Vagina (tissue), 2 donors: ENCODE data around the gene COMMD7. TPM values are rescaled to one million over a fixed set of nuclear protein-coding genes. Genes with fewer than 3 reads are reported as not detected.
A peak's percentile ranks its signal among the peaks of the same experiment; 100 is the strongest.
"Not testable (repeated sequence)": the region's sequence is repeated elsewhere in the genome, so short reads cannot be mapped to it uniquely, and the experiment has no call there.

ENCODE experiments used
- DNase-seq, 2 donors: peaks; one replicate each; pipeline ENCODE4 v3.0.0-alpha.2; 2017; ENCODE audit errors: extremely low spot score in 2 of 2
- H3K27ac ChIP-seq: fragments of 200-600 bp; sonication (generic); one replicate; pipeline ENCODE4 v1.5.1; 2019
- H3K27me3 ChIP-seq: fragments of 200-600 bp; sonication (generic); one replicate; pipeline ENCODE4 v1.5.1; 2019
- H3K36me3 ChIP-seq, 2 donors: fragments of 200-600 bp; sonication (generic); one replicate each; pipeline ENCODE4 v1.5.1; 2017 to 2019
- H3K4me1 ChIP-seq: fragments of 200-600 bp; sonication (generic); one replicate; pipeline ENCODE4 v1.5.1; 2019
- H3K4me3 ChIP-seq, 2 donors: fragments of 200-600 bp; sonication (generic); 1 replicate in 1 of 2; 2 replicates in 1 of 2; pipeline ENCODE4 v1.5.1; 2016 to 2019
- H3K9me3 ChIP-seq: fragments of 200-600 bp; sonication (generic); one replicate; pipeline ENCODE4 v1.5.1; 2019
- POLR2A ChIP-seq, 2 donors: fragments of 450-650 bp; IDR thresholded peaks; one replicate each; pipeline ENCODE4 v1.6.1; 2017; ENCODE audit warnings: antibody characterized with exemption in 2 of 2, mild to moderate bottlenecking in 2 of 2, moderate library complexity in 2 of 2
- POLR2AphosphoS5 ChIP-seq, 2 donors: sonication (generic); formaldehyde crosslinking; IDR thresholded peaks; one replicate each; pipeline ENCODE4 v1.9.0; 2017; ENCODE audit warnings: antibody characterized with exemption in 2 of 2, mild to moderate bottlenecking in 2 of 2, low read depth in 1 of 2; ENCODE audit not compliant: insufficient read depth in 1 of 2
- intact Hi-C: fragments of 100-400 bp; cut with DNase I; formaldehyde crosslinking; loops from one replicate; pipeline ENCODE4 v1.15.1; 2023
- total RNA-seq: library from RNA; depleted of rRNA; stranded (reverse); fragments of >200 nt; gene quantifications from one replicate; pipeline ENCODE4 v1.2.3, GENCODE V29; 2016
- TF ChIP-seq, protein P1 (sequence below), 3 experiments: fragments of 450-650 bp in 2 of 3; fragments of 200-600 bp in 1 of 3; sonication (generic) in 1 of 3; IDR thresholded peaks; one replicate each; pipeline ENCODE4 v1.5.1; 2017 to 2019; ENCODE audit warnings: antibody characterized with exemption in 3 of 3, mild to moderate bottlenecking in 2 of 3, moderate library complexity in 2 of 3

COMMD7 gene
- total RNA-seq, 1 donor from 2014 or later: 28.7 TPM

DNA sequence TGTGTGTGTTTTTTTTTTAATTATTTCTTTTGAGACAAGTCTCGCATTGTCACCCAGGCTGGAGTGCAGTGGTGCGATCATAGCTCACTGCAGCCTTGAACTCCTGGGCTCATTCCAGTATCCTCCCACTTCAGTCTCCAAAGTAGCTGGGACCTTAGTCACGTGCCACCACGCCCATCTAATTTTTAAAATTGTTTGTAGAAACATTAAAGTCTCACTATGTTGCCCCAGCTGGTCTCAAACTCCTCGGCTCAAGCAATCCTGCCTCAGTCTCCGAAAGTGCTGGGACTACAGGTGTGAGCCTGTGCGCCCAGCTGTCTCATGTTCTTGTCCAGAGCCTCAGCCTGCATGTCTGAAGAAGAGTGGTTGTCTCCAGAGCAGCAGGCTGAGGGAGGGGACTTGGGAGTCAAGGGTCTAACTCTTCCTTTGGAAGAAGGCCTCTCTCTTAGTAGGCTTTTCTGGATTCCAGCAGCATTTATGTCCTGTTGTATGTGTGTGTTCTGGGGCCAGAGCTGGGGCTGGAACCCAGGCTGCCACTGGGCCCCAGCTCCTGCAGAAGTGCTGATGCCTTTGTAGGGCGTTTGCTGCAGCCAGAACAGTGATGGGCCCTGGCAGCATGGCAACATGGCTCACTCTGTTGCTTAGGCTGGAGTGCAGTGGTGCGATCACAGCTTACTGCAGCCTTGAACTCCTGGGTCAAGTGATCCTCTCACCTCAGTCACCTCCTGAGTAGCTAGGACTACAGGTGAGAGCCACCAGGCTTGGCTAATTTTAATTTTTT is 24.3 kb upstream of the COMMD7 start:
- H3K9me3 ChIP-seq: no peaks in the 10 kb centered on the region
- no peaks in the 10 kb centered on the region for H3K36me3 ChIP-seq
- no peaks in the 10 kb centered on the region for H3K27me3 ChIP-seq
- no peak for DNase-seq
- peaks cover 10% of the 10 kb centered on the region for H3K4me1 ChIP-seq
- no peak overlapping the region for H3K4me3 ChIP-seq
- no peak overlapping the region for H3K27ac ChIP-seq
- intact Hi-C loops: no loop called here
- TF ChIP-seq POLR2A (IDR thresholded peaks at IDR 0.05): no peak
- TF ChIP-seq, protein P1, sequence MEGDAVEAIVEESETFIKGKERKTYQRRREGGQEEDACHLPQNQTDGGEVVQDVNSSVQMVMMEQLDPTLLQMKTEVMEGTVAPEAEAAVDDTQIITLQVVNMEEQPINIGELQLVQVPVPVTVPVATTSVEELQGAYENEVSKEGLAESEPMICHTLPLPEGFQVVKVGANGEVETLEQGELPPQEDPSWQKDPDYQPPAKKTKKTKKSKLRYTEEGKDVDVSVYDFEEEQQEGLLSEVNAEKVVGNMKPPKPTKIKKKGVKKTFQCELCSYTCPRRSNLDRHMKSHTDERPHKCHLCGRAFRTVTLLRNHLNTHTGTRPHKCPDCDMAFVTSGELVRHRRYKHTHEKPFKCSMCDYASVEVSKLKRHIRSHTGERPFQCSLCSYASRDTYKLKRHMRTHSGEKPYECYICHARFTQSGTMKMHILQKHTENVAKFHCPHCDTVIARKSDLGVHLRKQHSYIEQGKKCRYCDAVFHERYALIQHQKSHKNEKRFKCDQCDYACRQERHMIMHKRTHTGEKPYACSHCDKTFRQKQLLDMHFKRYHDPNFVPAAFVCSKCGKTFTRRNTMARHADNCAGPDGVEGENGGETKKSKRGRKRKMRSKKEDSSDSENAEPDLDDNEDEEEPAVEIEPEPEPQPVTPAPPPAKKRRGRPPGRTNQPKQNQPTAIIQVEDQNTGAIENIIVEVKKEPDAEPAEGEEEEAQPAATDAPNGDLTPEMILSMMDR (IDR thresholded peaks at IDR 0.05): no peak
- TF ChIP-seq POLR2AphosphoS5 (IDR thresholded peaks at IDR 0.05; ENCODE audit: insufficient read depth in 1 of 2, low read depth in 1 of 2): no peak

DNA sequence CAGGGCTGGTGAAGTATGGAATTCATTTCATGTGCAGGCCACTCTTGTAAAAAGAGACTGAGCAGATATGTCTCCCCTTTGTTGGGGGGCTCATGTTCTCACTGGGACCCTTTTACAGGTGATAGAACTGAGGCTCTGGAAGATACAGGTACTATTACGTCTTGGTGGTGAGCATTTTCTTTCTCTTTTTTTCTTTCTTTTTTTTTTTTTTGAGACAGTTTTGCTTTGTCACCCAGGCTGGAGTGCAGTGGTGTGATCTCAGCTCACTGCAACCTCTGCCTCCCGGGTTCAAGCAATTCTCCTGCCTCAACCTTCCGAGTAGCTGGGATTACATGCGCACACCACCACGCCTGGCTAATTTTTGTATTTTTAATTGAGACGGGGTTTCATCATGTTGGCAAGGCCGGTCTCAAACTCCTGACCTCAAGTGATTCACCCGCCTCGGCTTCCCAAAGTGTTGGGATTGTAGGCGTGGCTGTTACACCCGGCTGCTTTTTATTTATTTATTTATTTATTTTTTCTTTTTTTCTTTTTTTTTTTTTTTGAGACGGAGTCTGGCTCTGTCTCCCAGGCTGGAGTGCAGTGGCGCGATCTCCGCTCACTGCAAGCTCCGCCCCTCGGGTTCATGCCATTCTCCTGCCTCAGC is 22.1 kb upstream of the COMMD7 start:
- H3K27me3 ChIP-seq, intact Hi-C loops, H3K36me3 ChIP-seq, H3K4me3 ChIP-seq, H3K27ac ChIP-seq, DNase-seq, H3K9me3 ChIP-seq: not testable (repeated sequence)
- peaks cover 18% of the 10 kb centered on the region for H3K4me1 ChIP-seq

DNA sequence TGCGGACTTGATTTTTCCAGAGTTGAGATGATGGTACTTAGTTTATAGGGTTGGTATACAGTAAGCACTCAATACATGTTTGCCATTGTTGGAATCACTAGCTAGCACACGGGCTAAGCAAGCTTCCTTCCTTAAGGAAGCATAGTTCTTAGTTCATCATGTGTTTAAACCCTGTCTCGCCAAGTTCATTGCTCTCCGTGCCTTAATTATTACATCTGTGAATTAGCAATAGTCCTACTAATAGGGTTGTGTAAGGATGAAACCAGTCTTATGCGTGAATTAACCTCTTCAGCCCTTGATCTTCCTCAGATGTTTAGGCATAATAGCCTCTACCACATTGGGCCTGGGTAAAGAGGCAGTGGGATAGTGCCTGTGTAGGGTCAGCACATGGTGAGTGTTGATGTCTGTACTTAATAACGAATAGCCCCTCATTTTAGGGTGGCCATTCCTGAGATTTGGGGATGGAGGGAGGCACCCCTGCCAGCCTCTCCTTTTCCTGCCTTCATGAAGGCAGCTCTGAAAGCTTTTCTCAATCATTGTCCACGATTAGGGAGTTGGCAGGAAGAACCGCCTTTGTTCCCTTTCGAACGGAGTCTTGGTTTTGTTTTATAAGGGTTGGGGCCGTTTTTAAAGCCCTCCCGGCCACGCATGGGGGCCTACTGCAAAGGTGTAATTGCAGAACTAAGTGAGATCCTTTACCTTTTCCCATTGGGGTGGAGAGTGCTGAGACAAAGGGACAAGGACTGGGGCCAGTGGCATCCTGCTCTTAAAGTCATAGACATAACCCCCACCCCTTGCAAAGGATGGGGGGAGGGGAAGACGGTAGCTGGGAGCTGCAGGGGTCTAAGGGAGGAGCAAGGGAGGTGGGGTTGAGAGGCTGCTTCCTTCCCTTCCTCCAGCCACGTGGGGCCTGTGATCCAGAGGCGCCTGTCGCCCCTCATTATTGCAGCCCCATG is 21.0 kb upstream of the COMMD7 start:
- no peak for TF ChIP-seq POLR2AphosphoS5 (IDR thresholded peaks at IDR 0.05; ENCODE audit: insufficient read depth in 1 of 2, low read depth in 1 of 2)
- no peak for TF ChIP-seq POLR2A (IDR thresholded peaks at IDR 0.05)
- TF ChIP-seq, protein P1 (IDR thresholded peaks at IDR 0.05): no peak
- DNase-seq: no peak
- Histone ChIP-seq H3K27ac (no peak overlapping the region), H3K4me1 (peaks cover 18% of the 10 kb centered on the region), H3K36me3 (no peaks in the 10 kb centered on the region), H3K27me3 (no peaks in the 10 kb centered on the region), H3K4me3 (no peak overlapping the region), H3K9me3 (no peaks in the 10 kb centered on the region)
- intact Hi-C loops: no loop called here

DNA sequence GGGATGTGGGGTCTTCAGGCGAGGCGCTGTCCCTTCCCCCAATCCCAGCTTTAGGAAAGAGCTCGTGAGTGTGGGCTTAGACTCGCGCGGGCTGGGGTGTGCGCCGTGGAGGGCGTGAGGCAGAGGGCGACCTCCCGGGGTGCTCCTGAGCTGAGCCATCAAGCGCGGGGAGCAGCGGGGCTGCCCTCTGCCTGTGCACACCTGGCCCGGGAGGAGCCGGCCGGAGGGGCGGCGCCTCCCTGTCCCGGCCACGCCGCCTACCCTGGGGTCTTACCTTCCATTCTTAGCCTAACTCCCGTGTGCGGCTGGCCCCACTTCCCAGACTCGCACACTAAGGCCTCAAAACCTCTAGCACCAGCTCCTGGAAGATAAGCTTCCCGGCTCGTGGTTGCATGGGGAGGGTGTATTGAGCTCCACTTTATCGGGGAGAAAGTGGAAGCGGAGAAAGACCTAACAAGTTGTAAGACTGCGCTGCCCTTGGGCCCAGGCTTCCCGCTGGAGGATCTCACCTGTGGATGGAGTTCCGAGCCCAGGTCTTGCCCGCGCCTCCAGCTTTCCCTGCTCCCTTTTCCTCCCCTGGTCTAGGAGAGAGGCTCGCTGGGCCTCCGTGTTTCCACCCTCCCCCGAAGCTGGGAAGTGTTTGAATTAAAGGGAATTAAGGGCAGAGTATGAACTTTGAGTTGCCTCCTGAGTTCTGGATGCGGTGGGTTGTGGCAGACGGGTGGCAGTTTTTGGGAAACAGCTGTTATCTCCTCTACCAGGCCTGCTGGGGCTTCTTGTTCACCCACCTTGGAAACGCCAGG is 20.1 kb upstream of the COMMD7 start:
- no peaks in the 10 kb centered on the region for H3K27me3 ChIP-seq
- peaks cover 18% of the 10 kb centered on the region for H3K4me1 ChIP-seq
- intact Hi-C loops: no loop called here

More for the DNA sequence above, 20.1 kb upstream of the COMMD7 start:
- Histone ChIP-seq H3K36me3 (no peaks in the 10 kb centered on the region), H3K27ac (no peak overlapping the region), H3K4me3 (peak overlapping the region; percentile 61 to 76), H3K9me3 (no peaks in the 10 kb centered on the region)
- TF ChIP-seq POLR2AphosphoS5 (IDR thresholded peaks at IDR 0.05; ENCODE audit: insufficient read depth in 1 of 2, low read depth in 1 of 2) (no peak), POLR2A (IDR thresholded peaks at IDR 0.05) (no peak)
- TF ChIP-seq, protein P1 (IDR thresholded peaks at IDR 0.05): no peak
- DNase-seq: no peak
